ENCODE measurements around the gene SLC35E2B. TPM values are rescaled to one million over a fixed set of nuclear protein-coding genes. Genes with fewer than 3 reads are reported as not detected.
"Not testable (repeated sequence)": the region's sequence is repeated elsewhere in the genome, so short reads cannot be mapped to it uniquely, and the experiment has no call there.

The SLC35E2B gene
- total RNA-seq, 6 donors from 2014 or later, result 33.0 to 116 (median 47.9) TPM

- H3K36me3 ChIP-seq, result peaks cover 8 to 43% (median 25%) of the 10 kb centered on the region in 4 donors
- H3K27ac ChIP-seq, result no peak overlapping the region
- no peak overlapping the region for H3K4me3 ChIP-seq
- H3K9me3 ChIP-seq, result no peaks in the 10 kb centered on the region
- DNase-seq (peak in 1 of 2 donors; percentile 57), ATAC-seq (ENCODE audit: low FRiP score in 2 of 2) (no peak)
- 97 to 98% methylated on average over 14 to 17 of the region's 17 CpGs for WGBS, 2 donors
- H3K4me1 ChIP-seq, result peaks cover 0 to 12% (median 1%) of the 10 kb centered on the region in 4 donors
- H3K27me3 ChIP-seq, result no peaks in the 10 kb centered on the region
- TF ChIP-seq CTCF (IDR thresholded peaks at IDR 0.05) (no peak), POLR2A (IDR thresholded peaks at IDR 0.05) (no peak), POLR2AphosphoS5 (IDR thresholded peaks at IDR 0.05) (no peak), EP300 (IDR thresholded peaks at IDR 0.05) (no peak)
Observed at GRCh38 chr1:1730870-1731269, 38.3 kb upstream of the SLC35E2B start.

GRCh38 chr1:1730230-1730629 lies 37.6 kb upstream of the SLC35E2B start:
- not testable (repeated sequence) for H3K9me3 ChIP-seq
- ATAC-seq (ENCODE audit: low FRiP score in 2 of 2), result peak in 1 of 2 donors; percentile 46

GRCh38 chr1:1729116-1729816 lies 36.7 kb upstream of the SLC35E2B start:
- H3K4me3 ChIP-seq; DNase-seq; H3K9me3 ChIP-seq; H3K27me3 ChIP-seq; ATAC-seq (ENCODE audit: low FRiP score in 2 of 2): not testable (repeated sequence)
- peak overlapping the region in 3 of 4 donors; percentile 59 to 79 (median 70) for H3K27ac ChIP-seq
- H3K36me3 ChIP-seq, result peaks cover 8 to 34% (median 22%) of the 10 kb centered on the region in 4 donors
- H3K4me1 ChIP-seq, result peaks cover 0 to 12% (median 4%) of the 10 kb centered on the region in 4 donors
- WGBS, 2 donors, result 95 to 99% methylated on average over 11 to 12 of the region's 18 CpGs

More at GRCh38 chr1:1730230-1730629, 37.6 kb upstream of the SLC35E2B start:
- H3K27ac ChIP-seq, H3K27me3 ChIP-seq, DNase-seq, H3K4me3 ChIP-seq: not testable (repeated sequence)
- WGBS, 2 donors, result no CpG with 5 or more reads among the region's 13 CpGs
- H3K36me3 ChIP-seq, result peaks cover 8 to 41% (median 25%) of the 10 kb centered on the region in 4 donors
- peaks cover 0 to 12% (median 1%) of the 10 kb centered on the region in 4 donors for H3K4me1 ChIP-seq

GRCh38 chr1:1728308-1729005 lies 35.9 kb upstream of the SLC35E2B start:
- H3K27me3 ChIP-seq, result not testable (repeated sequence)

GRCh38 chr1:1727131-1727651 lies 34.6 kb upstream of the SLC35E2B start:
- 85 to 88% methylated on average over 9 to 11 of the region's 12 CpGs for WGBS, 2 donors
- not testable (repeated sequence) for DNase-seq
- peak overlapping the region in 1 of 4 donors; percentile 35 for H3K27ac ChIP-seq

More at GRCh38 chr1:1728308-1729005, 35.9 kb upstream of the SLC35E2B start:
- Histone ChIP-seq H3K27ac (peak overlapping the region in 3 of 4 donors; percentile 59 to 79 (median 70)), H3K4me1 (peaks cover 0 to 12% (median 4%) of the 10 kb centered on the region in 4 donors), H3K36me3 (peaks cover 8 to 27% (median 19%) of the 10 kb centered on the region in 4 donors)
- WGBS, 2 donors, result 25 to 62% methylated on average over 5 to 11 of the region's 14 CpGs
- peak in 1 of 2 donors; percentile 52 for ATAC-seq (ENCODE audit: low FRiP score in 2 of 2)
- not testable (repeated sequence) for DNase-seq, H3K4me3 ChIP-seq, H3K9me3 ChIP-seq

GRCh38 chr1:1726088-1726487 lies 33.5 kb upstream of the SLC35E2B start:
- H3K27ac ChIP-seq, result peak overlapping the region in 1 of 4 donors; percentile 35

More at GRCh38 chr1:1727131-1727651, 34.6 kb upstream of the SLC35E2B start:
- H3K4me1 ChIP-seq, result peaks cover 0 to 12% (median 4%) of the 10 kb centered on the region in 4 donors
- peaks cover 2 to 16% (median 9%) of the 10 kb centered on the region in 4 donors for H3K36me3 ChIP-seq
- H3K27me3 ChIP-seq; H3K9me3 ChIP-seq; H3K4me3 ChIP-seq; ATAC-seq (ENCODE audit: low FRiP score in 2 of 2): not testable (repeated sequence)

More at GRCh38 chr1:1726088-1726487, 33.5 kb upstream of the SLC35E2B start:
- H3K36me3 ChIP-seq; H3K4me3 ChIP-seq; ATAC-seq (ENCODE audit: low FRiP score in 2 of 2); DNase-seq; H3K9me3 ChIP-seq; H3K27me3 ChIP-seq: not testable (repeated sequence)
- H3K4me1 ChIP-seq, result peaks cover 0 to 12% (median 4%) of the 10 kb centered on the region in 4 donors
- 95 to 98% methylated on average over 17 of the region's 17 CpGs for WGBS, 2 donors

Data from upper lobe of left lung (tissue), 6 donors.